ENCODE measurements around the gene HES5.

Gene HES5

GRCh38 chr1:2520206-2520605, 9.9 kb downstream of the HES5 start:
- H3K4me3 ChIP-seq (ENCODE audit: low read depth, low read length): no peak overlapping the region
- no peak for TF ChIP-seq CTCF (IDR thresholded peaks at IDR 0.05; ENCODE audit: low read depth, low read length)

- H3K4me3 ChIP-seq (ENCODE audit: low read depth, low read length): no peak overlapping the region
- no peak for TF ChIP-seq CTCF (IDR thresholded peaks at IDR 0.05; ENCODE audit: low read depth, low read length)
Observed at GRCh38 chr1:2519729-2520128, 10.3 kb downstream of the HES5 start.

- H3K4me3 ChIP-seq (ENCODE audit: low read depth, low read length): no peak overlapping the region
- no peak for TF ChIP-seq CTCF (IDR thresholded peaks at IDR 0.05; ENCODE audit: low read depth, low read length)
Observed at GRCh38 chr1:2519029-2519685, 10.9 kb downstream of the HES5 start.

GRCh38 chr1:2518528-2518927, 11.5 kb downstream of the HES5 start:
- no peak for TF ChIP-seq CTCF (IDR thresholded peaks at IDR 0.05; ENCODE audit: low read depth, low read length)

GRCh38 chr1:2517966-2518365, 12.1 kb downstream of the HES5 start:
- H3K4me3 ChIP-seq (ENCODE audit: low read depth, low read length): no peak overlapping the region
- no peak for TF ChIP-seq CTCF (IDR thresholded peaks at IDR 0.05; ENCODE audit: low read depth, low read length)

More at GRCh38 chr1:2518528-2518927, 11.5 kb downstream of the HES5 start:
- no peak overlapping the region for H3K4me3 ChIP-seq (ENCODE audit: low read depth, low read length)

GRCh38 chr1:2516946-2517345, 13.1 kb downstream of the HES5 start:
- no peak for TF ChIP-seq CTCF (IDR thresholded peaks at IDR 0.05; ENCODE audit: low read depth, low read length)
- no peak overlapping the region for H3K4me3 ChIP-seq (ENCODE audit: low read depth, low read length)

- H3K4me3 ChIP-seq (ENCODE audit: low read depth, low read length): no peak overlapping the region
- TF ChIP-seq CTCF (IDR thresholded peaks at IDR 0.05; ENCODE audit: low read depth, low read length): no peak
Observed at GRCh38 chr1:2516124-2516523, 13.9 kb downstream of the HES5 start.

Data from WI38 (cell line).